GM12864 (cell line): ENCODE measurements around the gene SNAI3.
"Not testable (repeated sequence)": the region's sequence is repeated elsewhere in the genome, so short reads cannot be mapped to it uniquely, and the experiment has no call there.

Source experiments
- DNase-seq: peaks from one replicate; pipeline ENCODE4 v3.0.0-alpha.2; 2011; ENCODE audit warnings: low read depth
- H3K4me3 ChIP-seq: 2 replicates; pipeline ENCODE4 v1.5.1; 2011; ENCODE audit warnings: mild to moderate bottlenecking, low read depth, low read length, control low read depth
- CTCF ChIP-seq: IDR thresholded peaks from 2 replicates; pipeline ENCODE4 v1.5.1; 2011; ENCODE audit warnings: low read depth, mild to moderate bottlenecking, moderate library complexity, low read length, control low read depth, inconsistent platforms; ENCODE audit errors: missing control alignments

Gene SNAI3

GRCh38 chr16:88673716-88674379, 12.5 kb downstream of the SNAI3 start:
- no peak for DNase-seq
- no peak for TF ChIP-seq CTCF
- no peak overlapping the region for H3K4me3 ChIP-seq

- H3K4me3 ChIP-seq, result no peak overlapping the region
- no peak for DNase-seq
- TF ChIP-seq CTCF, result peak; percentile 9
Measured at GRCh38 chr16:88672776-88673175, 13.5 kb downstream of the SNAI3 start.

- H3K4me3 ChIP-seq, result no peak overlapping the region
- no peak for DNase-seq
- TF ChIP-seq CTCF, result no peak
Measured at GRCh38 chr16:88671806-88672205, 14.5 kb downstream of the SNAI3 start.

GRCh38 chr16:88669980-88670379, 16.3 kb downstream of the SNAI3 start:
- no peak for TF ChIP-seq CTCF

GRCh38 chr16:88669493-88669892, 16.8 kb downstream of the SNAI3 start:
- not testable (repeated sequence) for H3K4me3 ChIP-seq, DNase-seq

More at GRCh38 chr16:88669980-88670379, 16.3 kb downstream of the SNAI3 start:
- no peak overlapping the region for H3K4me3 ChIP-seq
- no peak for DNase-seq

GRCh38 chr16:88667461-88667860, 18.8 kb downstream of the SNAI3 start:
- TF ChIP-seq CTCF, result no peak

GRCh38 chr16:88665570-88665969, 20.7 kb downstream of the SNAI3 start:
- TF ChIP-seq CTCF, result no peak
- no peak overlapping the region for H3K4me3 ChIP-seq
- DNase-seq, result no peak

More at GRCh38 chr16:88667461-88667860, 18.8 kb downstream of the SNAI3 start:
- no peak overlapping the region for H3K4me3 ChIP-seq
- no peak for DNase-seq

- no peak for DNase-seq
- no peak for TF ChIP-seq CTCF
- no peak overlapping the region for H3K4me3 ChIP-seq
Measured at GRCh38 chr16:88665148-88665547, 21.2 kb downstream of the SNAI3 start.
